Measurements from ENCODE around the gene DGKQ.

- TF ChIP-seq POLR2A (IDR thresholded peaks at IDR 0.05) (no peak), CTCF (IDR thresholded peaks at IDR 0.05) (no peak)
Measured at GRCh38 chr4:1002131-1002630, 28.8 kb upstream of the DGKQ start.
